DMS 273 treated with DMSO at 0.1 percent for 48 hours (cell line): ENCODE measurements around the gene SNAI1.

Experiments used
- DNase-seq: peaks from one replicate; lab custom pipeline; 2025; lab: John Stamatoyannopoulos, UW

The SNAI1 gene

GRCh38 chr20:50037575-50037974 lies 54.8 kb downstream of the SNAI1 start:
- DNase-seq: no peak

- no peak for DNase-seq
Observed at GRCh38 chr20:50038169-50038568, 55.4 kb downstream of the SNAI1 start.
